MM.1S (cell line): ENCODE data around the gene KDM4C.

Experiments
- EZH2 ChIP-seq: fragments of 300-600 bp; sonication (generic); optimal IDR thresholded peaks from 2 replicates; pipeline ENCODE3; 2017; ENCODE audit warnings: low read depth, mild to moderate bottlenecking, antibody characterized with exemption, low read length, mixed read lengths
- TF ChIP-seq, protein P1 (sequence below): fragments of 300-600 bp; sonication (generic); IDR thresholded peaks from 2 replicates; pipeline ENCODE4 v1.5.1; 2016; ENCODE audit warnings: antibody characterized with exemption, low read length, mixed read lengths

DNA sequence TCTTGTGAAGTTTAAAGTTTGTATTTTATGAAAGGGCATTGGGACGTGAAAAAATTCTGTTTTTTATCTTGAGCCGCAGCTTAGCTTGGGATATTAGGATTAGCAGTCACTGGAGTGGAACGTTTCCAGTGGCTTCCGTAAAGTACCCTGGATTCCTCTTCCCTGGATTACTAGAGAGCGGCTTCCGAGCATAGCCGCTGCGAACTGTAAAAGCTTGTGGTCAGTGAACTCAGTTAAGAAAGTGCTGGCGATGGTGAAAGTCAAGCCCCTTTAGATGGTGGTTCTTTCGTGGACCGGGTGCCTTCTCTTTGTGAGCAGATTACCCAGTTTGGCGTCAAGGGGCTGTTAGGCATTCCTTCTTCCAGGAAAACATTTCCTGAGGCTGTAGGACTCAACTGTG lies 168.1 kb downstream of the KDM4C start:
- TF ChIP-seq, protein P1, sequence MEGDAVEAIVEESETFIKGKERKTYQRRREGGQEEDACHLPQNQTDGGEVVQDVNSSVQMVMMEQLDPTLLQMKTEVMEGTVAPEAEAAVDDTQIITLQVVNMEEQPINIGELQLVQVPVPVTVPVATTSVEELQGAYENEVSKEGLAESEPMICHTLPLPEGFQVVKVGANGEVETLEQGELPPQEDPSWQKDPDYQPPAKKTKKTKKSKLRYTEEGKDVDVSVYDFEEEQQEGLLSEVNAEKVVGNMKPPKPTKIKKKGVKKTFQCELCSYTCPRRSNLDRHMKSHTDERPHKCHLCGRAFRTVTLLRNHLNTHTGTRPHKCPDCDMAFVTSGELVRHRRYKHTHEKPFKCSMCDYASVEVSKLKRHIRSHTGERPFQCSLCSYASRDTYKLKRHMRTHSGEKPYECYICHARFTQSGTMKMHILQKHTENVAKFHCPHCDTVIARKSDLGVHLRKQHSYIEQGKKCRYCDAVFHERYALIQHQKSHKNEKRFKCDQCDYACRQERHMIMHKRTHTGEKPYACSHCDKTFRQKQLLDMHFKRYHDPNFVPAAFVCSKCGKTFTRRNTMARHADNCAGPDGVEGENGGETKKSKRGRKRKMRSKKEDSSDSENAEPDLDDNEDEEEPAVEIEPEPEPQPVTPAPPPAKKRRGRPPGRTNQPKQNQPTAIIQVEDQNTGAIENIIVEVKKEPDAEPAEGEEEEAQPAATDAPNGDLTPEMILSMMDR = no peak
- no peak for TF ChIP-seq EZH2
